Muscle layer of duodenum (tissue), 2 donors: ENCODE data around the gene GALNT10.
A peak's percentile ranks its signal among the peaks of the same experiment; 100 is the strongest.
"Not testable (repeated sequence)": the region's sequence is repeated elsewhere in the genome, so short reads cannot be mapped to it uniquely, and the experiment has no call there.

ENCODE experiments used
- H3K27ac ChIP-seq: one replicate; pipeline ENCODE4 v1.7.0; 2013; ENCODE audit warnings: mild to moderate bottlenecking, low read length
- H3K27me3 ChIP-seq: one replicate; pipeline ENCODE4 v1.7.0; 2013; ENCODE audit warnings: low read depth, mild to moderate bottlenecking, control low read depth, low read length
- H3K36me3 ChIP-seq, 2 donors: one replicate each; pipeline ENCODE4 v1.7.0; 2013; ENCODE audit warnings: low read length in 2 of 2, control low read depth in 1 of 2, mild to moderate bottlenecking in 1 of 2; ENCODE audit not compliant: insufficient read depth in 2 of 2, control insufficient read depth in 1 of 2
- H3K4me1 ChIP-seq, 2 donors: one replicate each; pipeline ENCODE4 v1.7.0; 2013; ENCODE audit warnings: low read length in 2 of 2, mild to moderate bottlenecking in 2 of 2, control low read depth in 1 of 2, moderate library complexity in 1 of 2; ENCODE audit not compliant: insufficient read depth in 2 of 2, control insufficient read depth in 1 of 2
- H3K4me3 ChIP-seq, 2 donors: one replicate each; pipeline ENCODE4 v1.7.0; 2013; ENCODE audit warnings: low read length in 2 of 2, low read depth in 1 of 2, mild to moderate bottlenecking in 1 of 2
- H3K9me3 ChIP-seq, 2 donors: one replicate each; pipeline ENCODE4 v1.7.0; 2013; ENCODE audit warnings: low read length in 2 of 2, control low read depth in 1 of 2, mild to moderate bottlenecking in 1 of 2; ENCODE audit not compliant: control insufficient read depth in 1 of 2
- donor health status: healthy.

GALNT10 gene, protein sequence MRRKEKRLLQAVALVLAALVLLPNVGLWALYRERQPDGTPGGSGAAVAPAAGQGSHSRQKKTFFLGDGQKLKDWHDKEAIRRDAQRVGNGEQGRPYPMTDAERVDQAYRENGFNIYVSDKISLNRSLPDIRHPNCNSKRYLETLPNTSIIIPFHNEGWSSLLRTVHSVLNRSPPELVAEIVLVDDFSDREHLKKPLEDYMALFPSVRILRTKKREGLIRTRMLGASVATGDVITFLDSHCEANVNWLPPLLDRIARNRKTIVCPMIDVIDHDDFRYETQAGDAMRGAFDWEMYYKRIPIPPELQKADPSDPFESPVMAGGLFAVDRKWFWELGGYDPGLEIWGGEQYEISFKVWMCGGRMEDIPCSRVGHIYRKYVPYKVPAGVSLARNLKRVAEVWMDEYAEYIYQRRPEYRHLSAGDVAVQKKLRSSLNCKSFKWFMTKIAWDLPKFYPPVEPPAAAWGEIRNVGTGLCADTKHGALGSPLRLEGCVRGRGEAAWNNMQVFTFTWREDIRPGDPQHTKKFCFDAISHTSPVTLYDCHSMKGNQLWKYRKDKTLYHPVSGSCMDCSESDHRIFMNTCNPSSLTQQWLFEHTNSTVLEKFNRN

GRCh38 chr5:154190595-154191304, at the start of gene GALNT10:
Gene GALNT10 (plus strand): TSS chr5:154190733. CDS start chr5:154190867, 134 bp downstream.
- Histone ChIP-seq H3K36me3 (no peaks in the 10 kb centered on the region), H3K27me3 (no peaks in the 10 kb centered on the region), H3K4me3 (peak within 1 kb of the TSS; percentile 85 to 86), H3K4me1 (peaks cover 9 to 33% of the 10 kb centered on the region in 2 donors), H3K27ac (peak within 1 kb of the TSS; percentile 48), H3K9me3 (no peaks in the 10 kb centered on the region)

DNA sequence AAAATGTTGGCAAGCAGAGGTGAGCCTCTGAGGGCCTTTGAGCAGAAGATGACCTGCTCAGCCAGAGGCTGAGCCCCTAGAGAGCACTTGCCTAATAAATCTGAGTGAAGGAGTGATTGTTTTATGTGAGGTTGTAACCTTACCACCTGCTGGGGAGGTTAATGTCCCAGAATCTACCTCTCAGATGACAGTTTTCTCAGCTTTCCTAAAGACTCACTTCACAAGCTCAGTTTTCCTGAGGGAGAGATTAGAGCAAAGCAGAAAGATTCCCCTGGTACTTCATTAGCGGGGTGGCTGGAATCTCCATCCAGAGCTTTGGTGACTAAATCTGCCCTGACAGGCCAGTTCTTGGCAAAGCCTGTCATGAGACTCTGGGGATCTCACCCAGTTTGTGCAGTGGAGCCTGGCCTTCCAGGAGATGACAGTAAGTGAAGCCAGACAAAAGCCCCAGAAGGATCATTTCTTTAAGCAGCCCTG, 48.8 kb upstream of the GALNT10 start:
- Histone ChIP-seq H3K27me3 (no peaks in the 10 kb centered on the region), H3K36me3 (no peaks in the 10 kb centered on the region), H3K4me3 (no peak overlapping the region), H3K9me3 (no peaks in the 10 kb centered on the region), H3K27ac (no peak overlapping the region), H3K4me1 (peaks cover 0 to 7% of the 10 kb centered on the region in 2 donors)

DNA sequence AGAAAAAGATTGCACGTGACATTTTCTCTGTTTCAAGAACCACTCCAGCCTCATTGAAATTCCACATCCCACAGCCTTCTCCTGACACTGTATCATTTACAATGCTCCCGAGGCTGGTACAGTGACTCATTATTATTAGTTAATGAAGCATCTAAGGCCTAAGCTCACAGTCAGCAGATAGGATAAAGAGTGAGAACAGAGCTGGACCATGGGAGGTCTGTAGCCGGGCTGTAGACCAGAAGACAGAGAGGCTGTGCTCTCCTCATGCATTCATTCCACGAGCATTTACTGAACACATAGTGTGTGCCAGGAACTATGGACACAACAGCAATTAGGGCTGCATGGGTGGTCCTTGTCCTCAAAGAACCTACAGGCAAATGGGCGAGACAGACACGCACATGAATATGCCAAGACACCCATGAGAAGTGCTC, 47.3 kb upstream of the GALNT10 start:
- H3K4me3 ChIP-seq: no peak overlapping the region
- no peaks in the 10 kb centered on the region for H3K36me3 ChIP-seq
- peaks cover 0 to 7% of the 10 kb centered on the region in 2 donors for H3K4me1 ChIP-seq
- H3K27me3 ChIP-seq: no peaks in the 10 kb centered on the region
- H3K9me3 ChIP-seq: no peaks in the 10 kb centered on the region
- no peak overlapping the region for H3K27ac ChIP-seq

GRCh38 chr5:154145268-154145667, 45.3 kb upstream of the GALNT10 start:
- H3K27ac ChIP-seq: no peak overlapping the region
- H3K27me3 ChIP-seq: no peaks in the 10 kb centered on the region
- no peaks in the 10 kb centered on the region for H3K9me3 ChIP-seq
- no peak overlapping the region for H3K4me3 ChIP-seq
- H3K4me1 ChIP-seq: no peaks in the 10 kb centered on the region
- no peaks in the 10 kb centered on the region for H3K36me3 ChIP-seq

DNA sequence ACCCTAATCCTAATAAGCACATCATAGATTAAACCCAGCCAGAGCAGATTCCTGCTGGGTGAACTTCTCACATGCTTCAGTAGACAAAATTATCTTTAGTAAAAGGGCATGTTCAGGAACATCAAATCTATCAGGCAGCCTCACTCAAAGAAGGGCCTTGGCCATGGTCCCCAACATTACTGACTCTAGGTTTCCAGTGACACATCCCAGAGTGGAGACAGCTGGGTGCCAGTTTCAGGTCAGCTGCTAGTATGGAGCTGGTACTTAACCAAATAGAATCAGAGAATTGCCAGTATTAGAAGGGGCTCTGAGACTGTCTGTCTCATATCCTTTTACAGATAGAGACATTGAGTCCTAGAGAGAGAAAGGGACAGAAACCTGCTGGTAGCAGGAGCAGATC, 44.1 kb upstream of the GALNT10 start:
- no peak overlapping the region for H3K4me3 ChIP-seq
- no peaks in the 10 kb centered on the region for H3K36me3 ChIP-seq
- H3K27ac ChIP-seq: no peak overlapping the region
- no peaks in the 10 kb centered on the region for H3K9me3 ChIP-seq
- no peaks in the 10 kb centered on the region for H3K27me3 ChIP-seq
- H3K4me1 ChIP-seq: no peaks in the 10 kb centered on the region

DNA sequence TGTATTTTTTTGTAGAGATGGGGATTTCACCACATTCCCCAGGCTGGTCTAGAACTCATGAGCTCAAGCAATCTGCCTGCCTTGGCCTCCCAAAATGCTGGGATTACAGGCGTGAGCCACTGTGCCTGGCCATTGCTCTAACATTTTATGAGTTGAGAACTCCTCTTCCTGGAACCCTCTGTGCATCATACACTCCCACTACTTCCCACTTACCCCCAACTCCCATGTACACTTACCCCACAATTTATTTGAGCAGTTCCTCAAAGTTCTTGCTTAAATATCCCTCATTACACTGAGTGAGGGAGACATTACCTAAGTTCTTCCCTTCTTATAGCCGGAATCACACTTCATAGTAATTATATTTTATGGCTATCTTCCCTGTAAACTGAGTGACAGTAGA, 42.9 kb upstream of the GALNT10 start:
- H3K27me3 ChIP-seq: no peaks in the 10 kb centered on the region
- H3K4me1 ChIP-seq: no peaks in the 10 kb centered on the region

DNA sequence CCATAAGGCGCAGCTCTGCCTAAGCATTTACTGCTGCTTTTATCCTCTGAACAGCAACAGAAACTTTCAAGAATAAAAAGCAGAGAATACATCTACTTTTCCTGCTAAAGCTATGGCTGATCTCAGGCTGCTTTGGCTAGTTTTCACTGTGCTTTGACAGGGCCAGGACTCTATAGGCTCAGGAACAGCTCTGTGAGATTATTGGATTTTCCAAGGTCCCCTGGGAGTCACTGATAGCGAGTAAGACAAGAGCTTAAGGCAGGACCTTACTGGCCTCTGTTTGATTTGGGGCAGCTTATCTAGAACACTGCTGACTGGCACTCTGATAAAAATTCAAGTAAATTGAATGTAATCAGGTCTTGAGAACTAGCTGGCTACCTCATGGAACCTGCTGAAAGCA, 40.1 kb upstream of the GALNT10 start:
- H3K4me1 ChIP-seq, H3K27me3 ChIP-seq, H3K36me3 ChIP-seq, H3K27ac ChIP-seq, H3K4me3 ChIP-seq, H3K9me3 ChIP-seq: not testable (repeated sequence)

More for the DNA sequence above, 42.9 kb upstream of the GALNT10 start:
- H3K9me3 ChIP-seq: no peaks in the 10 kb centered on the region
- H3K27ac ChIP-seq: no peak overlapping the region
- H3K4me3 ChIP-seq: no peak overlapping the region
- H3K36me3 ChIP-seq: no peaks in the 10 kb centered on the region

- Histone ChIP-seq H3K9me3 (no peaks in the 10 kb centered on the region), H3K27ac (no peak overlapping the region), H3K27me3 (no peaks in the 10 kb centered on the region), H3K4me1 (no peaks in the 10 kb centered on the region), H3K36me3 (no peaks in the 10 kb centered on the region), H3K4me3 (no peak overlapping the region)
Observed at GRCh38 chr5:154157483-154158378, 32.8 kb upstream of the GALNT10 start.

DNA sequence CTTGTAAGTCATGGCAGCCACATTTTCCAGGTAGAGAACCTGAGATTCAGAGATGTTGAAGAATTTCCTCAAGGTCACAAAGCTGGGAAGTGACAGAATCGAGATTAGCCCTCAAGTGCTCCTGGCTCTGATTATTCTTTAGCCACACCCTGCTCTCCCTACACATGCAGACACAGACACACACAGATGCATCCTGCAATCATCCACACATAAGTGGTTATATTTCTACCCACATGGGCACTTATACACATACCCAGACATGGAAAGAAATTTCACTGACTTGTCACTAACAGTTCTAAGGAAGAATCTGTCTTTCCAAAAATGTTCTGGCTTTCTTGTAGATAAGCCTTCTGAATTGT, 32.2 kb upstream of the GALNT10 start:
- Histone ChIP-seq H3K9me3 (no peaks in the 10 kb centered on the region), H3K36me3 (no peaks in the 10 kb centered on the region), H3K27ac (no peak overlapping the region), H3K4me1 (no peaks in the 10 kb centered on the region), H3K4me3 (no peak overlapping the region), H3K27me3 (no peaks in the 10 kb centered on the region)

GRCh38 chr5:154159343-154159742, 31.2 kb upstream of the GALNT10 start:
- Histone ChIP-seq H3K4me1 (no peaks in the 10 kb centered on the region), H3K9me3 (no peaks in the 10 kb centered on the region), H3K36me3 (no peaks in the 10 kb centered on the region), H3K27ac (no peak overlapping the region), H3K4me3 (no peak overlapping the region), H3K27me3 (no peaks in the 10 kb centered on the region)
